DND-41 (cell line): ENCODE data around the gene NUP35.

Experiments
- ATAC-seq: fragments of 200-7000 bp; cut with Tn5 transposase; 3 replicates; pipeline ENCODE4 v1.9.1; 2021; ENCODE audit warnings: low read depth; ENCODE audit not compliant: insufficient read depth
- DNase-seq: peaks from one replicate; pipeline ENCODE4 v3.0.0-alpha.2; 2020
- H2AFZ ChIP-seq: 2 replicates; pipeline ENCODE4 v1.6.0; 2012; ENCODE audit warnings: low read depth, low read length
- H3K27ac ChIP-seq: 2 replicates; pipeline ENCODE4 v1.5.1; 2012; ENCODE audit warnings: low read length, inconsistent platforms
- H3K27me3 ChIP-seq: fragments of 200-600 bp; sonication (generic); 2 replicates; pipeline ENCODE4 v1.6.0; 2012; ENCODE audit warnings: low read length, mild to moderate bottlenecking, inconsistent platforms; ENCODE audit not compliant: insufficient read depth, poor library complexity
- H3K36me3 ChIP-seq: 2 replicates; pipeline ENCODE4 v1.5.1; 2012; ENCODE audit warnings: low read length, inconsistent platforms; ENCODE audit not compliant: insufficient read depth
- H3K4me1 ChIP-seq: 2 replicates; pipeline ENCODE4 v1.5.1; 2012; ENCODE audit warnings: mild to moderate bottlenecking, low read length; ENCODE audit not compliant: insufficient read depth
- H3K4me2 ChIP-seq: 2 replicates; pipeline ENCODE4 v1.6.0; 2012; ENCODE audit warnings: mild to moderate bottlenecking, moderate library complexity, low read length, inconsistent platforms; ENCODE audit not compliant: insufficient read depth
- H3K4me3 ChIP-seq, 2 experiments: fragments of 200-600 bp in 1 of 2; shearing (Covaris generic) in 1 of 2; 2 replicates each; pipeline ENCODE4 v1.5.1; 2012 to 2016; ENCODE audit warnings: inconsistent platforms in 2 of 2, low read length in 2 of 2, mild to moderate bottlenecking in 2 of 2, low read depth in 1 of 2, moderate library complexity in 1 of 2
- H3K79me2 ChIP-seq: 2 replicates; pipeline ENCODE4 v1.6.0; 2012; ENCODE audit warnings: low read length, inconsistent platforms; ENCODE audit not compliant: insufficient read depth
- H3K9ac ChIP-seq: 2 replicates; pipeline ENCODE4 v1.6.0; 2012; ENCODE audit warnings: low read depth, mild to moderate bottlenecking, inconsistent platforms, low read length, moderate library complexity
- H3K9me3 ChIP-seq: 2 replicates; pipeline ENCODE4 v1.5.1; 2012; ENCODE audit warnings: low read length, moderate library complexity, mild to moderate bottlenecking, inconsistent platforms; ENCODE audit not compliant: insufficient read depth, severe bottlenecking
- H4K20me1 ChIP-seq: 2 replicates; pipeline ENCODE4 v1.6.0; 2012; ENCODE audit warnings: low read length; ENCODE audit not compliant: insufficient read depth
- EZH2 ChIP-seq: IDR thresholded peaks from 3 replicates; pipeline ENCODE4 v1.6.1; 2012; ENCODE audit warnings: borderline replicate concordance, low read depth, mild to moderate bottlenecking, moderate library complexity, low read length, inconsistent platforms; ENCODE audit not compliant: severe bottlenecking
- TF ChIP-seq, protein P1 (sequence below): IDR thresholded peaks from 2 replicates; pipeline ENCODE4 v1.5.1; 2012; ENCODE audit warnings: borderline replicate concordance, low read length, moderate library complexity, mild to moderate bottlenecking; ENCODE audit not compliant: poor library complexity, severe bottlenecking; ENCODE audit errors: extremely low read depth

NUP35 gene

GRCh38 chr2:183123117-183123958 is 905 bp upstream of the NUP35 start:
- Histone ChIP-seq H3K27ac (peak overlapping the region; percentile 97), H3K4me1 (peaks cover 30% of the 10 kb centered on the region), H3K36me3 (peaks cover 3% of the 10 kb centered on the region; the same call in 1 of the 2 replicates), H3K79me2 (peaks cover 41% of the 10 kb centered on the region), H3K4me2 (peak overlapping the region; percentile 83), H2AFZ (peak overlapping the region; percentile 86), H3K27me3 (peaks cover 7% of the 10 kb centered on the region), H3K9ac (peak overlapping the region; percentile 65), H3K9me3 (no peaks in the 10 kb centered on the region), H3K4me3 (peak overlapping the region; percentile 80 to 96), H4K20me1 (peaks cover 14% of the 10 kb centered on the region; the same call in 1 of the 2 replicates)
- DNase-seq (no peak), ATAC-seq (no peak)
- TF ChIP-seq, protein P1, sequence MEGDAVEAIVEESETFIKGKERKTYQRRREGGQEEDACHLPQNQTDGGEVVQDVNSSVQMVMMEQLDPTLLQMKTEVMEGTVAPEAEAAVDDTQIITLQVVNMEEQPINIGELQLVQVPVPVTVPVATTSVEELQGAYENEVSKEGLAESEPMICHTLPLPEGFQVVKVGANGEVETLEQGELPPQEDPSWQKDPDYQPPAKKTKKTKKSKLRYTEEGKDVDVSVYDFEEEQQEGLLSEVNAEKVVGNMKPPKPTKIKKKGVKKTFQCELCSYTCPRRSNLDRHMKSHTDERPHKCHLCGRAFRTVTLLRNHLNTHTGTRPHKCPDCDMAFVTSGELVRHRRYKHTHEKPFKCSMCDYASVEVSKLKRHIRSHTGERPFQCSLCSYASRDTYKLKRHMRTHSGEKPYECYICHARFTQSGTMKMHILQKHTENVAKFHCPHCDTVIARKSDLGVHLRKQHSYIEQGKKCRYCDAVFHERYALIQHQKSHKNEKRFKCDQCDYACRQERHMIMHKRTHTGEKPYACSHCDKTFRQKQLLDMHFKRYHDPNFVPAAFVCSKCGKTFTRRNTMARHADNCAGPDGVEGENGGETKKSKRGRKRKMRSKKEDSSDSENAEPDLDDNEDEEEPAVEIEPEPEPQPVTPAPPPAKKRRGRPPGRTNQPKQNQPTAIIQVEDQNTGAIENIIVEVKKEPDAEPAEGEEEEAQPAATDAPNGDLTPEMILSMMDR = no peak
- TF ChIP-seq EZH2 = no peak

- DNase-seq (no peak), ATAC-seq (peak; percentile 17)
- peaks cover 8% of the 10 kb centered on the region for H3K36me3 ChIP-seq
- peak overlapping the region; percentile 83 for H3K4me2 ChIP-seq
- peaks cover 2% of the 10 kb centered on the region for H3K27me3 ChIP-seq
- peaks cover 47% of the 10 kb centered on the region for H3K79me2 ChIP-seq
- peak overlapping the region; percentile 97 for H3K27ac ChIP-seq
- peaks cover 35% of the 10 kb centered on the region for H3K4me1 ChIP-seq
- H3K4me3 ChIP-seq = peak overlapping the region; percentile 80 to 96
- peak overlapping the region; percentile 65 for H3K9ac ChIP-seq
- H2AFZ ChIP-seq = peak overlapping the region; percentile 86
- no peaks in the 10 kb centered on the region for H3K9me3 ChIP-seq
- peaks cover 19% of the 10 kb centered on the region; the same call in 1 of the 2 replicates for H4K20me1 ChIP-seq
- no peak for TF ChIP-seq EZH2
- TF ChIP-seq, protein P1 = no peak
Measured at GRCh38 chr2:183123959-183124221, 353 bp upstream of the NUP35 start.

GRCh38 chr2:183124957-183125255 is 663 bp downstream of the NUP35 start:
- H3K36me3 ChIP-seq = peaks cover 18% of the 10 kb centered on the region
- peak overlapping the region; percentile 80 to 96 for H3K4me3 ChIP-seq
- DNase-seq (no peak), ATAC-seq (no peak)
- H3K4me1 ChIP-seq = peaks cover 42% of the 10 kb centered on the region
- H3K4me2 ChIP-seq = peak overlapping the region; percentile 83
- H3K9me3 ChIP-seq = no peaks in the 10 kb centered on the region
- no peak for TF ChIP-seq EZH2
- TF ChIP-seq, protein P1 = no peak
- peak overlapping the region; percentile 65 for H3K9ac ChIP-seq
- H3K27ac ChIP-seq = peak overlapping the region; percentile 97
- H4K20me1 ChIP-seq = peaks cover 23% of the 10 kb centered on the region; the same call in 1 of the 2 replicates
- peaks cover 57% of the 10 kb centered on the region for H3K79me2 ChIP-seq
- no peaks in the 10 kb centered on the region for H3K27me3 ChIP-seq
- peak overlapping the region; percentile 86 for H2AFZ ChIP-seq
